Fibroblast of lung (primary cell): ENCODE results near the gene LAGE3. TPM values are rescaled to one million over a fixed set of nuclear protein-coding genes. Genes with fewer than 3 reads are reported as not detected.

Experiments used
- DNase-seq, 2 donors: peaks; one replicate each; pipeline versions ENCODE4 v3.0.0 to v3.0.0-alpha.2; 2010; ENCODE audit warnings: low read depth in 2 of 2
- H2AFZ ChIP-seq: 2 replicates; pipeline ENCODE4 v1.5.1; 2012; ENCODE audit warnings: low read length, control low read depth, inconsistent platforms
- H3K27ac ChIP-seq: 2 replicates; pipeline ENCODE4 v1.5.1; 2011; ENCODE audit warnings: low read length, control low read depth; ENCODE audit not compliant: insufficient read depth
- H3K27me3 ChIP-seq: 2 replicates; pipeline ENCODE4 v1.5.1; 2011; ENCODE audit warnings: mild to moderate bottlenecking, low read length; ENCODE audit not compliant: control insufficient read depth, insufficient read depth
- H3K36me3 ChIP-seq: 2 replicates; pipeline ENCODE4 v1.5.1; 2011; ENCODE audit warnings: low read length; ENCODE audit not compliant: control insufficient read depth, insufficient read depth
- H3K4me1 ChIP-seq: 2 replicates; pipeline ENCODE4 v1.5.1; 2011; ENCODE audit warnings: low read length; ENCODE audit not compliant: control insufficient read depth, insufficient read depth; ENCODE audit errors: extremely low read depth
- H3K4me2 ChIP-seq: 2 replicates; pipeline ENCODE4 v1.5.1; 2011; ENCODE audit warnings: low read length, control low read depth; ENCODE audit not compliant: insufficient read depth; ENCODE audit errors: extremely low read depth
- H3K4me3 ChIP-seq, 4 experiments: fragments of 200-600 bp in 1 of 4; sonication (generic) in 1 of 4; replicated peaks in 1 of 4; 2 replicates each; pipeline ENCODE4 v1.5.1; 2011 to 2016; ENCODE audit warnings: low read length in 4 of 4, low read depth in 3 of 4, mild to moderate bottlenecking in 3 of 4, control low read depth in 2 of 4, inconsistent platforms in 1 of 4, mixed read lengths in 1 of 4; ENCODE audit not compliant: insufficient read depth in 1 of 4; ENCODE audit errors: control extremely low read depth in 1 of 4
- H3K79me2 ChIP-seq: 2 replicates; pipeline ENCODE4 v1.5.1; 2012; ENCODE audit warnings: mild to moderate bottlenecking, low read length, inconsistent platforms; ENCODE audit not compliant: control insufficient read depth, insufficient read depth
- H3K9ac ChIP-seq: 2 replicates; pipeline ENCODE4 v1.5.1; 2011; ENCODE audit warnings: mild to moderate bottlenecking, low read length, control low read depth; ENCODE audit not compliant: insufficient read depth
- H3K9me3 ChIP-seq: 2 replicates; pipeline ENCODE4 v1.5.1; 2012; ENCODE audit warnings: low read depth, low read length; ENCODE audit not compliant: control insufficient read depth, insufficient read depth
- H4K20me1 ChIP-seq: 2 replicates; pipeline ENCODE4 v1.5.1; 2011; ENCODE audit warnings: low read length; ENCODE audit not compliant: control insufficient read depth, insufficient read depth; ENCODE audit errors: extremely low read depth
- EZH2 ChIP-seq: IDR thresholded peaks from 2 replicates; pipeline ENCODE4 v1.5.1; 2012; ENCODE audit warnings: low read length, control low read depth, mild to moderate bottlenecking; ENCODE audit errors: missing control alignments
- polyA plus RNA-seq, 2 donors: library from polyadenylated mRNA; depleted of rRNA in 1 of 2; stranded (reverse) in 1 of 2; unstranded in 1 of 2; fragments of >200 nt; gene quantifications; 2 replicates each; pipeline ENCODE4 v1.2.1, GENCODE V29; 2011 to 2012; ENCODE audit warnings: missing spikeins in 1 of 2
- total RNA-seq: library from RNA; depleted of rRNA; stranded (reverse); fragments of >200 nt; gene quantifications from 2 replicates; pipeline ENCODE4 v1.2.1, GENCODE V29; 2014
- TF ChIP-seq, protein P1 (sequence below), 2 donors: IDR thresholded peaks in 1 of 2; conservative IDR thresholded peaks in 1 of 2; 1 replicate in 1 of 2; 2 replicates in 1 of 2; pipeline ENCODE4 v1.5.1; 2011 to 2012; ENCODE audit warnings: low read length in 2 of 2, control low read depth in 1 of 2, inconsistent platforms in 1 of 2, low read depth in 1 of 2, mild to moderate bottlenecking in 1 of 2

The LAGE3 gene
- total and polyA plus RNA-seq, 2 donors (not counting 1 experiment from before 2014, with no cell fraction given), result 6.4 to 13.4 TPM

DNA sequence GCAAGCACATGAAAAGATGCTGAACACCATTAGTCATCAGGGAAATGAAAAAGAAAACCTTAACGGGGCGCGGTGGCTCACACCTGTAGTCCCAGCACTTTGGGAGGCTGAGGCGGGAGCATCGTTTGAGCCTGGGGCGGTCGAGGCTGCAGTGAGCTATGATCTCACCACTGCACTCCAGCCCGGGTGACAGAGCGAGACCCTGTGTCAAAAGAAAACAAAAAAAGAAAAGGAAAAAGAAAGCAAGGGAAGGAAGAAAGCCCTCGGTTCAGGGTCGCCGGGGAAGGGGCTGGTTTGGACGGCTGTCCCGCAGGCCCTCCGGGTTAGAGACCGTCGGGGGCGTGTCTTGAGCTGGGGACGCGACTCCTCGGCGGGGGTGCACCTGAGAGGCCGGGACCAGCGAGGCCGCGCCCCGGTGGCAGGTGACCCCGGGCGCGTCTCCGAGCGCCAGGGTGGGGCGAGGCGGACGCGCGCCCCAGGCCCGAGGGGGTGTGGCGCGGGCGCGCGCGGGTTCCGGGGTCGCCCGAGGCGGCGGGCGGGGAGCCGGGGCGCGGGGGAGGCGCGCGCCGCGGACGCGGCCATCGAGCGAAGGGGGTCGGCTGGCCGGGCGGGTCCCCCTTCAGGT, 21.5 kb downstream of the LAGE3 start:
- H3K4me1 ChIP-seq, result no peaks in the 10 kb centered on the region
- DNase-seq, result no peak
- no peak overlapping the region for H3K27ac ChIP-seq
- TF ChIP-seq, protein P1, sequence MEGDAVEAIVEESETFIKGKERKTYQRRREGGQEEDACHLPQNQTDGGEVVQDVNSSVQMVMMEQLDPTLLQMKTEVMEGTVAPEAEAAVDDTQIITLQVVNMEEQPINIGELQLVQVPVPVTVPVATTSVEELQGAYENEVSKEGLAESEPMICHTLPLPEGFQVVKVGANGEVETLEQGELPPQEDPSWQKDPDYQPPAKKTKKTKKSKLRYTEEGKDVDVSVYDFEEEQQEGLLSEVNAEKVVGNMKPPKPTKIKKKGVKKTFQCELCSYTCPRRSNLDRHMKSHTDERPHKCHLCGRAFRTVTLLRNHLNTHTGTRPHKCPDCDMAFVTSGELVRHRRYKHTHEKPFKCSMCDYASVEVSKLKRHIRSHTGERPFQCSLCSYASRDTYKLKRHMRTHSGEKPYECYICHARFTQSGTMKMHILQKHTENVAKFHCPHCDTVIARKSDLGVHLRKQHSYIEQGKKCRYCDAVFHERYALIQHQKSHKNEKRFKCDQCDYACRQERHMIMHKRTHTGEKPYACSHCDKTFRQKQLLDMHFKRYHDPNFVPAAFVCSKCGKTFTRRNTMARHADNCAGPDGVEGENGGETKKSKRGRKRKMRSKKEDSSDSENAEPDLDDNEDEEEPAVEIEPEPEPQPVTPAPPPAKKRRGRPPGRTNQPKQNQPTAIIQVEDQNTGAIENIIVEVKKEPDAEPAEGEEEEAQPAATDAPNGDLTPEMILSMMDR (conservative IDR thresholded peaks at IDR 0.05 in 1 of 2, IDR thresholded peaks at IDR 0.05 in 1 of 2; ENCODE audit: low read depth in 1 of 2, low read length in 2 of 2), result no peak
- TF ChIP-seq EZH2, result no peak
- peak overlapping the region; percentile 25 for H3K4me2 ChIP-seq
- no peaks in the 10 kb centered on the region for H3K27me3 ChIP-seq
- H3K4me3 ChIP-seq, result peak overlapping the region; percentile 27 to 51 (median 34)
- peaks cover 36% of the 10 kb centered on the region for H3K79me2 ChIP-seq
- H4K20me1 ChIP-seq, result no peaks in the 10 kb centered on the region
- H3K9ac ChIP-seq, result peak overlapping the region; percentile 46
- peaks cover 7% of the 10 kb centered on the region for H3K36me3 ChIP-seq
- H3K9me3 ChIP-seq, result no peaks in the 10 kb centered on the region
- H2AFZ ChIP-seq, result no peak overlapping the region

- Histone ChIP-seq H3K4me1 (no peaks in the 10 kb centered on the region), H3K9me3 (no peaks in the 10 kb centered on the region), H3K4me2 (no peak overlapping the region), H3K4me3 (no peak overlapping the region), H3K79me2 (no peaks in the 10 kb centered on the region), H2AFZ (no peak overlapping the region), H3K9ac (no peak overlapping the region), H4K20me1 (no peaks in the 10 kb centered on the region), H3K27ac (no peak overlapping the region), H3K36me3 (peaks cover 6% of the 10 kb centered on the region), H3K27me3 (no peaks in the 10 kb centered on the region)
- TF ChIP-seq, protein P1 (conservative IDR thresholded peaks at IDR 0.05 in 1 of 2, IDR thresholded peaks at IDR 0.05 in 1 of 2; ENCODE audit: low read depth in 1 of 2, low read length in 2 of 2), result no peak
- TF ChIP-seq EZH2, result no peak
- no peak for DNase-seq
These were observed 26.3 kb downstream of the LAGE3 start for GRCh38 chrX:154452823-154453222.

- peaks cover 16% of the 10 kb centered on the region for H3K79me2 ChIP-seq
- H3K9ac ChIP-seq, result no peak overlapping the region
- H4K20me1 ChIP-seq, result no peaks in the 10 kb centered on the region
- peaks cover under 1% of the 10 kb centered on the region for H3K4me1 ChIP-seq
- no peak overlapping the region for H3K4me3 ChIP-seq
- no peaks in the 10 kb centered on the region for H3K27me3 ChIP-seq
- no peaks in the 10 kb centered on the region for H3K9me3 ChIP-seq
- DNase-seq, result no peak
- no peak overlapping the region for H2AFZ ChIP-seq
- no peak overlapping the region for H3K27ac ChIP-seq
- H3K36me3 ChIP-seq, result peaks cover 8% of the 10 kb centered on the region
- TF ChIP-seq, protein P1 (conservative IDR thresholded peaks at IDR 0.05 in 1 of 2, IDR thresholded peaks at IDR 0.05 in 1 of 2; ENCODE audit: low read depth in 1 of 2, low read length in 2 of 2), result no peak
- no peak for TF ChIP-seq EZH2
- no peak overlapping the region for H3K4me2 ChIP-seq
These were observed 28.8 kb downstream of the LAGE3 start for GRCh38 chrX:154450312-154450711.
